H1 (cell line): ENCODE data around the gene GLTPD2. TPM values are rescaled to one million over a fixed set of nuclear protein-coding genes. Genes with fewer than 3 reads are reported as not detected.

Source experiments
- CTCF ChIA-PET: fragments of 300-600 bp; sonication (Branson Sonifier 250); formaldehyde crosslinking; loops from one replicate; lab custom pipeline; 2021; ENCODE audit not compliant: partially characterized antibody; lab: Charles Lee
- POLR2A ChIA-PET: fragments of 300-600 bp; sonication (Branson Sonifier 250); formaldehyde crosslinking; loops from one replicate; lab custom pipeline; 2021; ENCODE audit warnings: inconsistent platforms; ENCODE audit not compliant: partially characterized antibody; lab: Charles Lee
- DNase-seq, 2 experiments: peaks; one replicate each; pipeline versions ENCODE4 v3.0.0 to v3.0.0-alpha.2; 2010 to 2022; ENCODE audit warnings: low spot score in 2 of 2, low read depth in 1 of 2, mixed read lengths in 1 of 2
- FAIRE-seq: peaks from 2 replicates; lab custom pipeline; 2011; peaks lifted over from hg19 to GRCh38; lab: Jason Lieb, UNC
- H2AFZ ChIP-seq: 2 replicates; pipeline ENCODE4 v1.8.1; 2012; ENCODE audit warnings: low read length, inconsistent platforms
- H2AK5ac ChIP-seq: 2 replicates; pipeline ENCODE4 v1.6.1; 2013; ENCODE audit warnings: low read depth, low read length
- H2BK120ac ChIP-seq: replicated peaks from 2 replicates; pipeline ENCODE3; 2013; ENCODE audit warnings: low read depth, low read length, inconsistent platforms
- H2BK12ac ChIP-seq: 2 replicates; pipeline ENCODE4 v1.6.1; 2013; ENCODE audit warnings: low read depth, low read length
- H2BK15ac ChIP-seq: 2 replicates; pipeline ENCODE4 v1.6.1; 2013; ENCODE audit warnings: low read length
- H2BK20ac ChIP-seq: 2 replicates; pipeline ENCODE4 v1.6.1; 2013; ENCODE audit warnings: low read length
- H2BK5ac ChIP-seq: 2 replicates; pipeline ENCODE4 v1.6.1; 2013; ENCODE audit warnings: low read depth, low read length
- H3K14ac ChIP-seq: 2 replicates; pipeline ENCODE4 v1.6.1; 2013; ENCODE audit warnings: inconsistent platforms; ENCODE audit not compliant: insufficient read length
- H3K18ac ChIP-seq: 2 replicates; pipeline ENCODE4 v1.6.1; 2013; ENCODE audit warnings: low read length; ENCODE audit errors: extremely low read depth
- H3K23ac ChIP-seq: 2 replicates; pipeline ENCODE4 v1.6.1; 2013; ENCODE audit warnings: inconsistent platforms; ENCODE audit not compliant: insufficient read length
- H3K23me2 ChIP-seq: 2 replicates; pipeline ENCODE4 v1.6.1; 2013; ENCODE audit warnings: low read depth, low read length
- H3K27ac ChIP-seq: 2 replicates; pipeline ENCODE4 v1.6.1; 2011; ENCODE audit warnings: low read depth, low read length, inconsistent platforms
- H3K27me3 ChIP-seq, 4 experiments: replicated peaks in 1 of 4; 1 replicate in 1 of 4; 2 replicates in 3 of 4; pipeline versions ENCODE4 v1.6.1 to v1.8.1; 2011 to 2013; ENCODE audit warnings: low read length in 3 of 4, mild to moderate bottlenecking in 3 of 4, inconsistent platforms in 2 of 4, mixed read lengths in 2 of 4, moderate library complexity in 1 of 4; ENCODE audit not compliant: control insufficient read depth in 3 of 4, insufficient read depth in 3 of 4; ENCODE audit errors: extremely low read depth in 1 of 4
- H3K36me3 ChIP-seq, 4 experiments: 2 replicates each; pipeline versions ENCODE4 v1.6.1 to v1.8.1; 2011 to 2013; ENCODE audit warnings: mild to moderate bottlenecking in 4 of 4, low read length in 3 of 4, moderate library complexity in 2 of 4, control low read depth in 1 of 4, inconsistent platforms in 1 of 4; ENCODE audit not compliant: insufficient read depth in 4 of 4, control insufficient read depth in 2 of 4
- H3K4ac ChIP-seq: replicated peaks from 2 replicates; pipeline ENCODE3; 2013; ENCODE audit warnings: low read length, low read depth, mixed read lengths, inconsistent platforms; ENCODE audit not compliant: insufficient read length
- H3K4me1 ChIP-seq, 4 experiments: replicated peaks in 1 of 4; 1 replicate in 1 of 4; 2 replicates in 3 of 4; pipeline versions ENCODE4 v1.6.1 to v1.8.1; 2011 to 2013; ENCODE audit warnings: low read length in 3 of 4, inconsistent platforms in 2 of 4, mixed read lengths in 1 of 4; ENCODE audit not compliant: insufficient read depth in 4 of 4, control insufficient read depth in 3 of 4
- H3K4me2 ChIP-seq, 2 experiments: 2 replicates each; pipeline versions ENCODE4 v1.6.1 to v1.8.1; 2011 to 2013; ENCODE audit warnings: low read depth in 2 of 2, low read length in 2 of 2, control low read depth in 1 of 2, inconsistent platforms in 1 of 2, mild to moderate bottlenecking in 1 of 2; ENCODE audit not compliant: insufficient read depth in 1 of 2
- H3K4me3 ChIP-seq, 4 experiments: fragments of 200-600, 300-600 bp in 1 of 4; sonication (generic), shearing (Covaris generic), sonication (Bioruptor Twin) in 1 of 4; 2 replicates each; pipeline versions ENCODE4 v1.5.1 to v1.8.1; 2011 to 2016; ENCODE audit warnings: low read length in 4 of 4, low read depth in 3 of 4, control low read depth in 2 of 4, inconsistent platforms in 2 of 4, mild to moderate bottlenecking in 2 of 4, mixed read lengths in 1 of 4, moderate library complexity in 1 of 4; ENCODE audit not compliant: insufficient read depth in 2 of 4; ENCODE audit errors: extremely low read depth in 1 of 4
- H3K56ac ChIP-seq: replicated peaks from 2 replicates; pipeline ENCODE3; 2013; ENCODE audit warnings: low read depth, mild to moderate bottlenecking, mixed read lengths, low read length, inconsistent platforms; ENCODE audit not compliant: insufficient read length
- H3K79me1 ChIP-seq: 2 replicates; pipeline ENCODE4 v1.6.1; 2013; ENCODE audit warnings: low read depth, low read length, control low read depth
- H3K79me2 ChIP-seq, 2 experiments: 2 replicates each; pipeline versions ENCODE4 v1.6.1 to v1.8.1; 2012 to 2013; ENCODE audit warnings: low read length in 2 of 2, mild to moderate bottlenecking in 2 of 2, inconsistent platforms in 1 of 2; ENCODE audit not compliant: insufficient read depth in 2 of 2, control insufficient read depth in 1 of 2
- H3K9ac ChIP-seq, 4 experiments: replicated peaks in 1 of 4; 1 replicate in 1 of 4; 2 replicates in 3 of 4; pipeline versions ENCODE4 v1.6.1 to v1.8.1; 2011 to 2013; ENCODE audit warnings: low read depth in 3 of 4, low read length in 3 of 4, control low read depth in 2 of 4, mild to moderate bottlenecking in 2 of 4, moderate library complexity in 2 of 4, inconsistent platforms in 1 of 4; ENCODE audit errors: extremely low read depth in 1 of 4
- H3K9me3 ChIP-seq, 2 experiments: 2 replicates each; pipeline versions ENCODE4 v1.6.1 to v1.8.1; 2012 to 2013; ENCODE audit warnings: mild to moderate bottlenecking in 2 of 2, moderate library complexity in 2 of 2, control low read depth in 1 of 2, inconsistent platforms in 1 of 2, low read depth in 1 of 2, low read length in 1 of 2, mixed read lengths in 1 of 2; ENCODE audit not compliant: insufficient read depth in 2 of 2
- H4K20me1 ChIP-seq, 2 experiments: replicated peaks in 1 of 2; 2 replicates each; pipeline versions ENCODE3 to v1.8.1; 2011 to 2013; ENCODE audit warnings: inconsistent platforms in 2 of 2, low read length in 2 of 2, mild to moderate bottlenecking in 1 of 2; ENCODE audit not compliant: insufficient read depth in 2 of 2, control insufficient read depth in 1 of 2
- H4K5ac ChIP-seq: 2 replicates; pipeline ENCODE4 v1.6.1; 2013; ENCODE audit warnings: low read length, low read depth, mixed read lengths, inconsistent platforms; ENCODE audit not compliant: insufficient read length
- H4K8ac ChIP-seq: 2 replicates; pipeline ENCODE4 v1.8.0; 2013; ENCODE audit warnings: mild to moderate bottlenecking, moderate library complexity, low read length, inconsistent platforms; ENCODE audit not compliant: insufficient read depth; ENCODE audit errors: extremely low read depth
- H4K91ac ChIP-seq: replicated peaks from 2 replicates; pipeline ENCODE3; 2013; ENCODE audit warnings: low read length, mixed read lengths, inconsistent platforms; ENCODE audit not compliant: insufficient read length
- BACH1 ChIP-seq: IDR thresholded peaks from 2 replicates; pipeline ENCODE4 v1.6.1; 2012; ENCODE audit warnings: low read length, improper control_type of control experiment
- CBX5 ChIP-seq: fragments of 300-800, 300-1000 bp; sonication (generic); IDR thresholded peaks from 2 replicates; pipeline ENCODE4 v1.7.1; 2016; ENCODE audit warnings: antibody characterized with exemption, low read length, low read depth
- RFX5 ChIP-seq: IDR thresholded peaks from 2 replicates; pipeline ENCODE4 v1.6.1; 2011; ENCODE audit warnings: low read depth, low read length, improper control_type of control experiment, borderline replicate concordance
- SIX5 ChIP-seq: IDR thresholded peaks from 2 replicates; pipeline ENCODE4 v1.6.1; 2011; ENCODE audit warnings: mild to moderate bottlenecking, low read depth, low read length
- SUZ12 ChIP-seq: fragments of 200-600 bp; sonication (generic); IDR thresholded peaks from 2 replicates; pipeline ENCODE4 v1.6.1; 2012; ENCODE audit warnings: mild to moderate bottlenecking, inconsistent platforms, low read length, moderate library complexity, mixed read lengths
- TEAD4 ChIP-seq: IDR thresholded peaks from 2 replicates; pipeline ENCODE4 v1.6.1; 2012; ENCODE audit warnings: low read depth, low read length, inconsistent platforms, mixed read lengths
- YY1 ChIP-seq: IDR thresholded peaks from 2 replicates; pipeline ENCODE4 v1.6.1; 2011; ENCODE audit warnings: low read depth, mild to moderate bottlenecking, low read length
- WGBS, 2 experiments: shearing (Covaris generic) in 1 of 2; methylation state at CpG; one replicate each; pipeline versions ENCODE4 v1.1.6 to v1.1.7; 2013 to 2015; ENCODE audit warnings: low lambda C conversion rate in 2 of 2, mixed read lengths in 2 of 2, inconsistent platforms in 1 of 2, low coverage in 1 of 2, missing lambda C conversion rate in 1 of 2; ENCODE audit not compliant: insufficient replicate concordance in 2 of 2, insufficient coverage in 1 of 2, insufficient read length in 1 of 2; ENCODE audit errors: extremely low coverage in 1 of 2, missing lambda C conversion rate in 1 of 2; 5-methylcytosine and 5-hydroxymethylcytosine counted together
- long read RNA-seq, 2 experiments: library from RNA in 1 of 2; library from capped mRNA in 1 of 2; stranded (forward); transcript quantifications; one replicate each; pipeline ENCODE4 v2.0.0, GENCODE V29; 2021; ENCODE audit warnings: inconsistent platforms in 1 of 2
- polyA minus RNA-seq, 3 experiments: library from RNA; depleted of rRNA, polyadenylated mRNA; stranded (reverse); fragments of >200 nt; gene quantifications; 1 replicate in 2 of 3; 2 replicates in 1 of 3; pipeline ENCODE4 v1.2.3, GENCODE V29; 2011
- polyA plus RNA-seq, 7 experiments: library from polyadenylated mRNA; depleted of rRNA in 3 of 7; stranded (reverse) in 5 of 7; unstranded in 2 of 7; fragments of >200 nt in 5 of 7; fragments of 200-250 nt in 2 of 7; gene quantifications; 1 replicate in 5 of 7; 2 replicates in 1 of 7; 4 replicates in 1 of 7; pipeline versions ENCODE4 v1.2.1 to v1.2.3, GENCODE V29; 2011 to 2013; ENCODE audit warnings: missing spikeins in 2 of 7, mixed read lengths in 2 of 7
- total RNA-seq: library from RNA; stranded (reverse); fragmentation: NEBNext Ultra II Directional; extraction: Animal tissue kit (Norgen Biotek cat#: 25700); gene quantifications from 2 replicates; pipeline ENCODE4 v1.2.1, GENCODE V29; 2021
- TF ChIP-seq, protein P1 (sequence below): IDR thresholded peaks from 2 replicates; pipeline ENCODE4 v1.6.1; 2011; ENCODE audit warnings: low read length, improper control_type of control experiment

GLTPD2 gene
- total RNA-seq (not detected in 2 replicates), polyA plus RNA-seq (2011; rRNA removed) (0.06 TPM in 1 of 2 replicates, not detected in the other), polyA minus RNA-seq (2011; rRNA and poly(A)+ RNA removed) (not detected in 2 replicates)
- polyA plus RNA-seq (2011; cell fraction: cytosol; rRNA removed) = 0.10 TPM
- polyA plus RNA-seq (2011; cell fraction: nucleus; rRNA removed) = 0.11 TPM
- 0.33 to 0.43 TPM (median 0.37 TPM) in 3 of 4 replicates, not detected in the other for polyA plus RNA-seq (2012, experiment 1 of 2)
- not detected for polyA plus RNA-seq (2012, experiment 2 of 2)
- polyA plus RNA-seq (2013, experiment 1 of 2) = 0.04 TPM
- polyA plus RNA-seq (2013, experiment 2 of 2) = 0.04 TPM
- polyA minus RNA-seq (2011; cell fraction: cytosol; rRNA and poly(A)+ RNA removed) = not detected
- polyA minus RNA-seq (2011; cell fraction: nucleus; rRNA and poly(A)+ RNA removed) = not detected
- long read RNA-seq, experiment 1 = 0 reads
- long read RNA-seq, experiment 2 = 0 reads

DNA sequence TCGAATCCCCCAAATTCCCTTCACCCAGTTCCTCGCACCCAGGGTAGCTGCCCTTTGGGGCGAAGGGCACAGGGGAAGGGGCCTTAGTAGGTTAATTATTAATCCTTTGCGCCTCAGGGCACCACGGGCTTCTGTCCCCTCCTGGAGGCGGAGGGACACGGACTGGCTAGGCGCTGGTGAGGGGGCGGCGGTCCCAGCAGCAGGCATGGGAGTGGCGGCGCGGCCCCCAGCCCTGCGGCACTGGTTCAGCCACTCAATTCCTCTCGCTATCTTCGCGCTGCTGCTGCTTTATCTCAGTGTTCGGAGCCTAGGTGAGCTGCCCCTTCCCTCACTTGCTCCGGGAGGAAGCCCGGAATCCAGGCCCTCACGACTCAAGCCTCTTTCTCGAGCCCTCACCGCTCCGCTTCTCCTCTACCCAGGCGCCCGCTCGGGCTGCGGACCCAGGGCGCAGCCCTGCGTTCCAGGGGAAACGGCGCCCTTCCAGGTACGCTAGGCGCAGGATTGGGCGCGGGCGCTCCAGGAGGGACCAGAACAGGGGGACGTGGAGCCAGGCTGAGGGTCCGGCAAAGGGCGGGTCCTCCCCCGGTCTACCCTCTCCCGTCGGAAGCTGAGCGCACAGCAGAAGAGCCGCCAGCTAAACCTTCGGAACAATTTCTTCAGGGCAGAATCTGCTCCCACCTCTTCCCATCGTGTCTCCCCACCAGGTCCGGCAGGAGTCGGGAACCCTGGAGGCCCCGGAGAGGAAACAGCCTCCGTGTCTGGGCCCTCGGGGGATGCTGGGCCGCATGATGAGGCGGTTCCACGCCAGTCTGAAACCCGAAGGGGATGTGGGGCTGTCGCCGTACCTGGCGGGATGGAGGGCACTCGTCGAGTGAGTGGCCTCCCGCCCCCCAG is at the start of gene GLTPD2:
TSS of gene GLTPD2 (plus strand) at position 158 of the 894 bp plus-strand sequence. CDS start at position 206, 48 bp downstream.
- peak within 1 kb of the TSS; percentile 61 for H4K91ac ChIP-seq
- H3K27ac ChIP-seq = no peak within 1 kb of the TSS
- ChIA-PET POLR2A (interaction anchor here (0.8 to 3.1 kb wide), 13 partner anchors 14 to 151 kb away, joined by 3 to 15 read pairs (median 4); partner anchors contain the start of genes PLD2, RNF167 and SLC25A11), CTCF (interaction anchor here (0.8 to 4.8 kb wide), 26 partner anchors 10 to 226 kb away, joined by 3 to 27 read pairs (median 4); partner anchors contain the start of genes PLD2 and TM4SF5)
- no peak within 1 kb of the TSS for H2BK20ac ChIP-seq
- H3K4me2 ChIP-seq = peak within 1 kb of the TSS; percentile 70 to 98
- FAIRE-seq (no peak), DNase-seq (peak in 1 of 2 experiments; percentile 64)
- H2BK120ac ChIP-seq = no peak within 1 kb of the TSS
- no peaks in the 10 kb centered on the region for H3K79me2 ChIP-seq
- no peak within 1 kb of the TSS for H3K56ac ChIP-seq
- peak within 1 kb of the TSS; percentile 78 for H3K18ac ChIP-seq
- H3K36me3 ChIP-seq = no peaks in the 10 kb centered on the region
- H4K5ac ChIP-seq = no peak within 1 kb of the TSS
- H3K4ac ChIP-seq = peak within 1 kb of the TSS; percentile 85
- H2BK12ac ChIP-seq = 0 out of 2 replicates have a peak within 1 kb of the TSS, but pooled peaks have one; percentile 9
- H3K9ac ChIP-seq = peak within 1 kb of the TSS in 3 of 4 experiments; percentile 25 to 60 (median 36); a peak in 5 of 7 replicates
- H3K79me1 ChIP-seq = no peaks in the 10 kb centered on the region
- H3K4me3 ChIP-seq = peak within 1 kb of the TSS; percentile 46 to 74 (median 66)
- H3K27me3 ChIP-seq = peaks cover 3 to 30% (median 17%) of the 10 kb centered on the region in 4 experiments
- H4K8ac ChIP-seq = peak within 1 kb of the TSS; percentile 89
- peaks cover 0 to 2% of the 10 kb centered on the region in 2 experiments for H4K20me1 ChIP-seq
- peak within 1 kb of the TSS; percentile 23; the same call in 1 of the 2 replicates for H2AFZ ChIP-seq
- H3K23me2 ChIP-seq = peaks cover 17% of the 10 kb centered on the region
- H3K9me3 ChIP-seq = no peaks in the 10 kb centered on the region
- no peak within 1 kb of the TSS; the same call in 1 of the 2 replicates for H2BK15ac ChIP-seq
- no peak within 1 kb of the TSS for H3K23ac ChIP-seq
- no peak within 1 kb of the TSS for H3K14ac ChIP-seq
- no peak within 1 kb of the TSS for H2BK5ac ChIP-seq
- peaks cover 0 to 15% (median 8%) of the 10 kb centered on the region in 4 experiments; a peak in 5 of 7 replicates for H3K4me1 ChIP-seq
- 7% methylated on average over 53 of the region's 62 CpGs; no CpG with 5 or more reads in 1 of the 2 experiments for WGBS, 2 experiments
- H2AK5ac ChIP-seq = no peak within 1 kb of the TSS
- no peak for TF ChIP-seq YY1
- no peak for TF ChIP-seq BACH1
- no peak for TF ChIP-seq SIX5
- TF ChIP-seq RFX5 = no peak
- TF ChIP-seq, protein P1, sequence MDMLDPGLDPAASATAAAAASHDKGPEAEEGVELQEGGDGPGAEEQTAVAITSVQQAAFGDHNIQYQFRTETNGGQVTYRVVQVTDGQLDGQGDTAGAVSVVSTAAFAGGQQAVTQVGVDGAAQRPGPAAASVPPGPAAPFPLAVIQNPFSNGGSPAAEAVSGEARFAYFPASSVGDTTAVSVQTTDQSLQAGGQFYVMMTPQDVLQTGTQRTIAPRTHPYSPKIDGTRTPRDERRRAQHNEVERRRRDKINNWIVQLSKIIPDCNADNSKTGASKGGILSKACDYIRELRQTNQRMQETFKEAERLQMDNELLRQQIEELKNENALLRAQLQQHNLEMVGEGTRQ = no peak
- no peak for TF ChIP-seq TEAD4
- TF ChIP-seq SUZ12 = peak; percentile 63
- no peak for TF ChIP-seq CBX5
